ENCODE data around the gene RAB14. TPM values are rescaled to one million over a fixed set of nuclear protein-coding genes. Genes with fewer than 3 reads are reported as not detected.

Gene RAB14
- total RNA-seq, 1 experiment from 2014 or later = 73.2 TPM

DNA sequence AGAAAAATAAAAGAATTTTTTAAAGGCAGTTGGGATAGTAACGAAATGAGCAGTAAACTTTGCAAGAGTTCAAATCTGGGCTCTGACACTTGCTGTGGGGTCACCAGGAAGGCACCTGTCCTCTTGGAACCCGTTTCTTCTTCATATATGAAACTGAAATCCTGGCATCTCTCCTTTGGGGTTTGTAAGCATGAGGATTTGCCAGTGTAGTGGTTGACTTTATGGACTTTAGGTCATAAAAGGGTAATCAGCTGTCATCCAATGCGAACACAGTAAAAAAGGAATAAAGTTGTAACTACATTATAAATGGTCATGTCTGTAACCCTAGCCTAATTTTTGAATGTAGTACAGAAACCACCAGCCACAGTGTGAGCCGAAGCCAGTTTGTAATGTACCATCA lies 1.3 kb downstream of the RAB14 start:
- intact Hi-C loops (cut with micrococcal nuclease; ENCODE audit: unreplicated experiment) = loop anchor here (2.0 to 5.0 kb wide), 2 partner anchors 14 to 78 kb away; no protein-coding TSS in a partner anchor
- H3K27ac Mint-ChIP-seq (ENCODE audit: unreplicated experiment) = peak overlapping the region; percentile 72
- H3K4me1 ChIP-seq = peaks cover 40% of the 10 kb centered on the region
- peaks cover 8% of the 10 kb centered on the region for H3K36me3 Mint-ChIP-seq (ENCODE audit: insufficient read depth, unreplicated experiment)
- no peaks in the 10 kb centered on the region for H3K9me3 Mint-ChIP-seq (ENCODE audit: unreplicated experiment)
- H3K4me1 Mint-ChIP-seq (ENCODE audit: low read depth, unreplicated experiment) = peaks cover 18% of the 10 kb centered on the region
- H3K27me3 Mint-ChIP-seq (ENCODE audit: insufficient read depth, unreplicated experiment) = no peaks in the 10 kb centered on the region
- H3K27me3 ChIP-seq (replicated peaks; ENCODE audit: control insufficient read depth, insufficient read depth, low read length) = no peaks in the 10 kb centered on the region
- no peak for DNase-seq
- H3K4me3 Mint-ChIP-seq (ENCODE audit: unreplicated experiment) = peak overlapping the region; percentile 83
- peak overlapping the region; percentile 93 for H3K4me3 ChIP-seq (ENCODE audit: low read depth, low read length)
- TSS peak; percentile 32 for BruUV-seq (replicated peaks)
- ChIA-PET POLR2A (no interaction called here), CTCF (interaction anchor here (1.4 kb wide), 1 partner anchor 87 kb away, joined by 4 read pairs; no protein-coding TSS in a partner anchor)
- TF ChIP-seq, protein P1, sequence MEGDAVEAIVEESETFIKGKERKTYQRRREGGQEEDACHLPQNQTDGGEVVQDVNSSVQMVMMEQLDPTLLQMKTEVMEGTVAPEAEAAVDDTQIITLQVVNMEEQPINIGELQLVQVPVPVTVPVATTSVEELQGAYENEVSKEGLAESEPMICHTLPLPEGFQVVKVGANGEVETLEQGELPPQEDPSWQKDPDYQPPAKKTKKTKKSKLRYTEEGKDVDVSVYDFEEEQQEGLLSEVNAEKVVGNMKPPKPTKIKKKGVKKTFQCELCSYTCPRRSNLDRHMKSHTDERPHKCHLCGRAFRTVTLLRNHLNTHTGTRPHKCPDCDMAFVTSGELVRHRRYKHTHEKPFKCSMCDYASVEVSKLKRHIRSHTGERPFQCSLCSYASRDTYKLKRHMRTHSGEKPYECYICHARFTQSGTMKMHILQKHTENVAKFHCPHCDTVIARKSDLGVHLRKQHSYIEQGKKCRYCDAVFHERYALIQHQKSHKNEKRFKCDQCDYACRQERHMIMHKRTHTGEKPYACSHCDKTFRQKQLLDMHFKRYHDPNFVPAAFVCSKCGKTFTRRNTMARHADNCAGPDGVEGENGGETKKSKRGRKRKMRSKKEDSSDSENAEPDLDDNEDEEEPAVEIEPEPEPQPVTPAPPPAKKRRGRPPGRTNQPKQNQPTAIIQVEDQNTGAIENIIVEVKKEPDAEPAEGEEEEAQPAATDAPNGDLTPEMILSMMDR (IDR thresholded peaks at IDR 0.05; ENCODE audit: insufficient read depth in 1 of 2, low read depth in 1 of 2, low read length in 1 of 2, severe bottlenecking in 1 of 2, unreplicated experiment in 1 of 2) = no peak
- H3K9me3 ChIP-seq = no peaks in the 10 kb centered on the region
- H3K36me3 ChIP-seq (ENCODE audit: control insufficient read depth, insufficient read depth, low read length) = no peaks in the 10 kb centered on the region

DNA sequence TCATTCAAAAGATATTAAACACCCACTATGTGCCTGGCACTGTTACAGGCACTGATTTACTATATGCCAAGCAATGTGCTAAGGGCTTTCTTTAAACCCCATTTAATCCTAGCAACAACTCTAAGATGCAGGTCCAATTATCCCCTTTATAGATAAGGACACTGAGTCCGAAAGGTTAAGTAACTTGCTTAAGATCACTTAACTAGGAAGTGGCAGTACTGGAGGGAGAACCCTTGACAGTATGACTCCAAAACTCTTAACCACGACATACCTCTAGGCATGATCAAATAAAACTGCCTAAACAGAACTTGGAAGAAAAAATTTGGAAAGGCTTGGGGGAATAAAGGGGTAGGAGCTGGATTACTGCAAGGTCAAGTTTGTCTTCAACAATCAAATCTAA lies 1.7 kb downstream of the RAB14 start:
- POLR2A ChIA-PET = no interaction called here
- DNase-seq = no peak
- no peaks in the 10 kb centered on the region for H3K27me3 ChIP-seq (replicated peaks; ENCODE audit: control insufficient read depth, insufficient read depth, low read length)
- BruUV-seq (replicated peaks) = no TSS peak
- H3K36me3 ChIP-seq (ENCODE audit: control insufficient read depth, insufficient read depth, low read length) = no peaks in the 10 kb centered on the region
- Mint-ChIP-seq H3K36me3 (ENCODE audit: insufficient read depth, unreplicated experiment) (peaks cover 8% of the 10 kb centered on the region), H3K4me1 (ENCODE audit: low read depth, unreplicated experiment) (peaks cover 23% of the 10 kb centered on the region), H3K4me3 (ENCODE audit: unreplicated experiment) (peak overlapping the region; percentile 83), H3K9me3 (ENCODE audit: unreplicated experiment) (no peaks in the 10 kb centered on the region), H3K27ac (ENCODE audit: unreplicated experiment) (no peak overlapping the region), H3K27me3 (ENCODE audit: insufficient read depth, unreplicated experiment) (no peaks in the 10 kb centered on the region)
- H3K4me3 ChIP-seq (ENCODE audit: low read depth, low read length) = peak overlapping the region; percentile 93
- H3K4me1 ChIP-seq = peaks cover 45% of the 10 kb centered on the region
- CTCF ChIA-PET = interaction anchor here (1.4 kb wide), 1 partner anchor 87 kb away, joined by 4 read pairs; no protein-coding TSS in a partner anchor
- TF ChIP-seq, protein P1 (IDR thresholded peaks at IDR 0.05; ENCODE audit: insufficient read depth in 1 of 2, low read depth in 1 of 2, low read length in 1 of 2, severe bottlenecking in 1 of 2, unreplicated experiment in 1 of 2) = no peak
- intact Hi-C loops (cut with micrococcal nuclease; ENCODE audit: unreplicated experiment) = loop anchor here (2.0 to 5.0 kb wide), 2 partner anchors 13 to 78 kb away; no protein-coding TSS in a partner anchor
- no peaks in the 10 kb centered on the region for H3K9me3 ChIP-seq

DNA sequence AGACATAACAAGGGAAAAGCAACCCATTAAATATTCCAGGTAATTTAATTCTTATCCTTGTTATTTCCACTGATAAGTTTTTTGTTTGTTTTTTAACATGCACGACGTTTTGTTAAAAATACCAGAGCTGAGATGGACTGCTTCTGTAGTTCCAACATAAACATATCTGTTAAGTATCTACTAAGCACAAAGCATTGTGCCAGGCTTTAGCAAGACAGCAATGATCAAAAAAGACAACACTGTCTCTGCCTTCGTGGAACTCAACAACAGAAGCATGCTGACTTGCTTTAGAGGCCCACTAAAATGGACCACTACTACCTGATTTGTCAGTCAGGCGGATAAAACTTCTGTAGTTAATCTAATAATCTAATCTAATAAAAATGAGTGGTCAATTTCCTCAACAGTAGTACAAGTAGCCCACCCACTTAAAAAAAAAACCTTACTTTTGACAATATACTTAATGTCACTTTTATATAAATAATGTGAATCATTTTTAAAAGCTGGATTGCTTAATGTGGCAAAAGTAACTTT lies 3.1 kb downstream of the RAB14 start:
- no peak overlapping the region for H3K27ac Mint-ChIP-seq (ENCODE audit: unreplicated experiment)
- no peak for DNase-seq
- BruUV-seq (replicated peaks) = no TSS peak
- Histone ChIP-seq H3K36me3 (ENCODE audit: control insufficient read depth, insufficient read depth, low read length) (no peaks in the 10 kb centered on the region), H3K4me1 (peaks cover 46% of the 10 kb centered on the region), H3K4me3 (ENCODE audit: low read depth, low read length) (no peak overlapping the region), H3K9me3 (no peaks in the 10 kb centered on the region), H3K27me3 (replicated peaks; ENCODE audit: control insufficient read depth, insufficient read depth, low read length) (no peaks in the 10 kb centered on the region)
- TF ChIP-seq, protein P1 (IDR thresholded peaks at IDR 0.05; ENCODE audit: insufficient read depth in 1 of 2, low read depth in 1 of 2, low read length in 1 of 2, severe bottlenecking in 1 of 2, unreplicated experiment in 1 of 2) = no peak
- H3K27me3 Mint-ChIP-seq (ENCODE audit: insufficient read depth, unreplicated experiment) = no peaks in the 10 kb centered on the region
- POLR2A ChIA-PET = no interaction called here
- CTCF ChIA-PET = no interaction called here
- intact Hi-C loops (cut with micrococcal nuclease; ENCODE audit: unreplicated experiment) = no loop called here
- no peaks in the 10 kb centered on the region for H3K9me3 Mint-ChIP-seq (ENCODE audit: unreplicated experiment)
- peaks cover 8% of the 10 kb centered on the region for H3K36me3 Mint-ChIP-seq (ENCODE audit: insufficient read depth, unreplicated experiment)
- no peak overlapping the region for H3K4me3 Mint-ChIP-seq (ENCODE audit: unreplicated experiment)
- H3K4me1 Mint-ChIP-seq (ENCODE audit: low read depth, unreplicated experiment) = peaks cover 25% of the 10 kb centered on the region
